OCI-LY7 (cell line): Measurements from ENCODE around the gene ENAH.

ENCODE experiments used
- CTCF ChIP-seq: fragments of 200-600 bp; sonication (generic); conservative IDR thresholded peaks from 2 replicates; pipeline ENCODE4 v1.5.1; 2014; ENCODE audit warnings: mild to moderate bottlenecking, antibody characterized with exemption, low read length, moderate library complexity, mixed read lengths
- EZH2phosphoT487 ChIP-seq: fragments of 200-600 bp; sonication (generic); IDR thresholded peaks from 2 replicates; pipeline ENCODE4 v1.6.1; 2018; ENCODE audit warnings: low read depth, borderline replicate concordance, mild to moderate bottlenecking, mixed run types, antibody characterized with exemption, low read length, moderate library complexity, mixed read lengths

GRCh38 chr1:225596736-225597135 is 56.2 kb downstream of the ENAH start:
- TF ChIP-seq CTCF, result no peak
- TF ChIP-seq EZH2phosphoT487, result no peak
